ENCODE results near the gene DYNLT3. TPM values are rescaled to one million over a fixed set of nuclear protein-coding genes. Genes with fewer than 3 reads are reported as not detected.

The DYNLT3 gene
- total RNA-seq, 2 experiments from 2014 or later: 26.8 to 27.5 TPM

DNA sequence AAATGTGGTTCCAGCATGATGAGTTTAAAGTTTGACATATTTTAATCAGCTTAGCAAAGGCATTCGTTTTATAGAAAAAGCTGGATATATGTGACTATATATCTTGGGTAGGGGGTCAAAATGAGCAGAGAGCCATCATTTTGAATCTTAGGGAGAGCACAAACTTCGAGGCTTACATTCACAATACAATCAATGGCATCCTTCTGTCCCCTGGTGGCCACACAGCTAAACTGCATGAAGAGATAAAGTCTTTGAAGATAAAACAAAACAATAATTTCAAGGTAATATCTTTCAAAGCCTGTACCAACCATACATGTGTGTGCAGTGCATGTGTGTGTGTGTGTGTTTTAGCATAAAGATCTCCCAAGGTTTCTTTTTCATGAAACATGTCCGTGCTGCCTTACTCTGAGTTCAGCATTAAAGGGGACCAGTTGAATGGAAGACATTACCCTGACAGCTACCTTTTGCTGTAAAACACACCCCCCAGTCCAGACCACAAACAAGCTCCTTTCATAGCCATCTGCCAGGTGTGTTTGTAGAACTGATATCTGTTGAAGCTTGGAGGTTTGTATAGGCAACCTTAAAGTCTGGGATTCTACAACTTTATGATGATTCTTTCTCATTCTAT is 22.0 kb downstream of the DYNLT3 start:
- Mint-ChIP-seq H3K9me3 (no peaks in the 10 kb centered on the region), H3K4me3 (no peak overlapping the region), H3K36me3 (peaks cover 2% of the 10 kb centered on the region), H3K4me1 (peaks cover 25% of the 10 kb centered on the region), H3K27me3 (no peaks in the 10 kb centered on the region), H3K27ac (peak overlapping the region; percentile 61)
- DNase-seq (peak; percentile 33), ATAC-seq (ENCODE audit: low read depth) (peak; percentile 65)
- POLR2A ChIA-PET: interaction anchor here (1.4 to 2.8 kb wide), 3 partner anchors 21 to 79 kb away, joined by 3 to 15 read pairs (median 4); no protein-coding TSS in a partner anchor

DNA sequence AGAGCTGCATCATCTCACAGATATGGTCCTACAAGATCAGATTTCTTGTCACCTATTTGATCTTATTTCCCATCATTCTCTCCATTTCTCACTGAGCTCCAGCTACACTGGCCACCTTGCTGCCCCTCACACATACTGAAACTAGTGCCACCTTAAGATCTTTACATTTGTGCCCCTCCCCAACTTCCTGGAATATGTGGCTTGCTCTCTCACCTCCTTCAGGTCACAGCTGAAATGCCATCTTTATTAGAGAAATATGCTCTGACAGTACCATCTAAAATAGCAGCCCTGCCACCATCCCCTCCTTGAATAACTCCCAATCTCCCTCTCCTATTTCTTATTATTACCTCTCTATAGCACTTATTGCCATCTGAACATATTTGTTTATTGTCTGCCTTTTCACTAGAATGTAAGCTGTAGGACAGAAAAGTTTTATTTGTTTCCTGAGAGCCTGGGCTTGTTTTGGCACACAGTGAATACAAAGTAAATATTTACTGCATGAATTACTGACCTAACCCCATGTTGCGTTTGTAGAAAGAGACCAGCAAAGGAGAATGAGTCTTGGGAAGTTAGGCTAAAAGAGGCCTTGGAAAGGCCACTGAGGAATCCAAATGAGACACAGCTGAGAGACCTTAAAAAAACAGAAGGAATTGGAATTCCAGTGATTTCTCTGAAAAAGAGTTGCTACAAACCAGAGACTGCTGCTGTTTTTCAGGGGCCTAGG is 22.7 kb downstream of the DYNLT3 start:
- POLR2A ChIA-PET: interaction anchor here (1.4 to 2.8 kb wide), 3 partner anchors 21 to 79 kb away, joined by 3 to 15 read pairs (median 4); no protein-coding TSS in a partner anchor
- Mint-ChIP-seq H3K27ac (peak overlapping the region; percentile 61), H3K9me3 (no peaks in the 10 kb centered on the region), H3K27me3 (no peaks in the 10 kb centered on the region), H3K36me3 (peaks cover 2% of the 10 kb centered on the region), H3K4me1 (peaks cover 22% of the 10 kb centered on the region), H3K4me3 (no peak overlapping the region)
- no peak for ATAC-seq (ENCODE audit: low read depth)
- DNase-seq: no peak

DNA sequence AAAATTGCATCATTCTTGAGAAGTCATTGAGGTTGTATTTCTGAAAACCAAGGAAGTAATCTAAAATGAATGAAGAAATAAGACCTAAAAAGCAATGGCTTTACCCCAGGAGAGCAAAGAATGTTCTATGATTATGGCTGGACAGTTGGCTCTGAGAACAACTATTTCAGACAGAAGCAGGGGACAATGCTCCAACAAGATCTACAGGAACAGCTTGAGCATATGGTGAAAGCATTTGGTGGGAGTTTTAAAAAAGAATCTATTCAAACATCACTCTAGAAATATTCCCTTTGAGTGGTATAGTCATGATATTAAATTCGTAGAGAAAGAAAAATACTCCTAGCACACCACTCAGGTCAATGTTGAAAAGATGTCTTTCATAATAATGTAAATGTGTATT is 26.7 kb downstream of the DYNLT3 start:
- POLR2A ChIA-PET: no interaction called here
- Mint-ChIP-seq H3K36me3 (peaks cover 2% of the 10 kb centered on the region), H3K27ac (no peak overlapping the region), H3K4me1 (peaks cover 20% of the 10 kb centered on the region), H3K4me3 (no peak overlapping the region), H3K27me3 (no peaks in the 10 kb centered on the region), H3K9me3 (no peaks in the 10 kb centered on the region)
- ATAC-seq (ENCODE audit: low read depth): no peak
- DNase-seq: no peak

DNA sequence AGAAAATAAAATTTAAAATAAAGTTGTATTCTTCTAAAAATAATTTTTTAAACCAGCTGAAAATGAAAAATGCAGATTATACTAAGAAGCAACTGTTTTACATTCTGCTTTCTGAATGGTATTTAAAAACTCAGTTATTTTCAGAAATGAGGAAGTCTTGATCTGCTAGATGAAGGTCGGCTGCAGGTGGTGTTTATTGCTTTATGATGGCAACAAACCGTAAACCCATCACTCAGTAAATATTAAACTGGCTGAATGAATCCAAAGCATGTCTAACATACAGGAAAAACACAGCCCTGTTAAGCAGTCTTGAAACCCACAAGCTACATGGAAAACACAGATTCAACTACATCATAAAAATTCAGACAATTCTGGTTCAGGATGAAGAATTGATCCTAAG is 29.3 kb downstream of the DYNLT3 start:
- no peak overlapping the region for H3K4me3 Mint-ChIP-seq

DNA sequence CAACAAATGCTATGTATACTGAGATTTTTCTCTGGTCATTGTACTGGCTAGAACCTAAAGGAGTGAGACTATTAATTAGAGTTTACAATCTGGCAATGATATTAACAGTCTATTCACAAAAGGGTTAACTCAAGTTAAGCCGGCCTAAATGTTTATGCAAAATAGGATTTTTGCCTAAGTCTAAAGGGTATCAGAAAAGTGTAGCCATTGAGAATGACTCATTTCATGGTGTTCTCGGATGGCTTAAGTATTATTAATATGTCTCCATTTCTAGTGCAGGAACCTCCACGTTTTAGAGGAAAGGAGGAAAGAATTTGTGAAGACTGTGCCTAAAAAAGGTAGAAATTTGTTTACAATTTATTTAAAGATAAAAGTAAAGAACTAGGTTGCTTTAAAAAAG is 29.8 kb downstream of the DYNLT3 start:
- Mint-ChIP-seq H3K4me3 (no peak overlapping the region), H3K36me3 (peaks cover under 1% of the 10 kb centered on the region), H3K9me3 (no peaks in the 10 kb centered on the region), H3K27me3 (no peaks in the 10 kb centered on the region), H3K4me1 (peaks cover 7% of the 10 kb centered on the region), H3K27ac (no peak overlapping the region)
- no peak for ATAC-seq (ENCODE audit: low read depth)
- no peak for DNase-seq
- POLR2A ChIA-PET: no interaction called here

More for the DNA sequence above, 29.3 kb downstream of the DYNLT3 start:
- H3K27ac Mint-ChIP-seq: no peak overlapping the region
- H3K4me1 Mint-ChIP-seq: peaks cover 8% of the 10 kb centered on the region
- no peak for DNase-seq
- POLR2A ChIA-PET: no interaction called here
- H3K27me3 Mint-ChIP-seq: no peaks in the 10 kb centered on the region
- no peaks in the 10 kb centered on the region for H3K9me3 Mint-ChIP-seq
- peaks cover 2% of the 10 kb centered on the region for H3K36me3 Mint-ChIP-seq
- no peak for ATAC-seq (ENCODE audit: low read depth)

DNA sequence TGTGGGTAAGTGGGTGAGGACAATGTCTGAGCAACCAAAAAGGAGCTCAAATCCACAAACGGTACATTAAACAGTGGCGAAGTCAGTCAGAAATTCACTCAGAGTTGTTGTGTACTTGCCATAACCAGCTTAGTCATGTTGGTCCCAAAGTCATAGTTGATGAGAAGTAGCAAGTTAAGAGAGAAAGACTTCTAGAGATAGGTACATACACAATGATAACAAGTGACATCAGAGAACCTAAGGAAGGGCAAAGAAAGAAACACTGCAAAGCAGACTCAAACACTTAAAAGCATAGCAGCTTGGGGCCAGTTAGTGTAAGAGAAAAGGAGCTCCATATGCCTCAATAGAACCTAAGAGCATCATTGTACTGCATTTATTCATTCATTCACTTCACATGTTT is 30.2 kb downstream of the DYNLT3 start:
- Mint-ChIP-seq H3K4me3 (no peak overlapping the region), H3K27ac (no peak overlapping the region), H3K36me3 (no peaks in the 10 kb centered on the region), H3K27me3 (no peaks in the 10 kb centered on the region), H3K4me1 (peaks cover 8% of the 10 kb centered on the region), H3K9me3 (no peaks in the 10 kb centered on the region)
- POLR2A ChIA-PET: no interaction called here
- ATAC-seq (ENCODE audit: low read depth): no peak
- DNase-seq: no peak

DNA sequence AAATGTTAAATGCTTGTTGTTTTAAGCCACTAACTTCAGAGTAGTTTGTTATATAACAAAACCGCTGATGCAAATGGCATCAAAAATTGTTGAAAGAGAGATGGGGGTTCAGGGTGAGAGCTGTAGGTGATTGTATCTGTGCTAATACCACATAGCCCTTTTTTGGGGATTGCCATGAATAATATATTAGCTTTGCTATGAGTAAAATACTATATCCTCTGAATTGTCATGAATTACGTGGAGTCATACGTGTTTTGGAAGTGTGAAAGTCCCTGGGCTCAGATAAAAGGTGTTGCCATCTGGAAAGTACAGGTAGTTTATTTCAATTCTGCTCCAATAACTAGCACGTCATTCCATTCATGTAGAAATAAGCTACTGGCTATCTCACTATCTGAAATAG is 30.6 kb downstream of the DYNLT3 start:
- POLR2A ChIA-PET: no interaction called here
- no peaks in the 10 kb centered on the region for H3K27me3 Mint-ChIP-seq
- no peak for ATAC-seq (ENCODE audit: low read depth)
- H3K9me3 Mint-ChIP-seq: no peaks in the 10 kb centered on the region
- H3K27ac Mint-ChIP-seq: no peak overlapping the region
- peaks cover 12% of the 10 kb centered on the region for H3K4me1 Mint-ChIP-seq
- H3K36me3 Mint-ChIP-seq: no peaks in the 10 kb centered on the region
- H3K4me3 Mint-ChIP-seq: no peak overlapping the region
- DNase-seq: no peak

DNA sequence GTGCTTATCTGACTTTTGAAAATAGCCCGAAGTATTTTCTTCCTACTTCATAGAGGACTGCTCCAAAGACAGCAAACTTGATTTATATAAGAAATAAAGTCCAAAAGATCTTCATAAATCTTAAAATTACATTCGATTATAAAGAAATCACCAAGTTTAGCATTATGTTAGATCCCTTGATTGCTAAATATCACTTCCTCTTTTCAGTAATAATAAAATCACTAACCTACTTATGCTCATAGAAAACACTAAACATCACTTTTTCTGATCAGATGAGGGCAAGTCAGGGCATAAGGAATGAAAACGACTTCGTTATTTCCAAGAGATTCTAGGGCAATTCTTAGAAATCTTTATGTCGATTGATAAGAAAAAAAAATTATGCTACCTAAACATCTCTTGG is 32.0 kb downstream of the DYNLT3 start:
- POLR2A ChIA-PET: no interaction called here
- no peak overlapping the region for H3K4me3 Mint-ChIP-seq
- no peaks in the 10 kb centered on the region for H3K36me3 Mint-ChIP-seq
- no peak for DNase-seq
- H3K9me3 Mint-ChIP-seq: no peaks in the 10 kb centered on the region
- ATAC-seq (ENCODE audit: low read depth): no peak
- H3K27me3 Mint-ChIP-seq: no peaks in the 10 kb centered on the region
- no peak overlapping the region for H3K27ac Mint-ChIP-seq
- peaks cover 9% of the 10 kb centered on the region for H3K4me1 Mint-ChIP-seq

DNA sequence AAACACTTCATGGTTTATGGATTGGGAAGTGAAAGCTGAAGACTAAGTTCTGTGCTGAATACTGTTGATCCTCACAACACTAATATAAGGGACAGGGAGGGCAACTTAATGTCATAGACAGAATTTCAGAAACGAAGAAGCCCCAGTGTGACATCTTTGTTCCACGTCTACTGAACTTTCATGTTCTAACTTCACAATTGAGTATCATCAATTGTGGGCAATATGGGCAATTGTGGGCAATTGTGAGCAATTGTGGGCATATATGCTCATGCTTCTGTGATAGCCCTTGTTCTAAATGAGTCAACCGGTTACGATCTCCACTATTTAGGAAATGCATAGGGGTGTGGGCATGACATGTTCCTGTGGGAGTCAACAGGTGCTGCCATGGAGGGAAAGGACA is 33.8 kb downstream of the DYNLT3 start:
- no peak for ATAC-seq (ENCODE audit: low read depth)
- POLR2A ChIA-PET: interaction anchor here (0.6 kb wide), 1 partner anchor 30 kb away, joined by 3 read pairs; no protein-coding TSS in a partner anchor
- H3K9me3 Mint-ChIP-seq: no peaks in the 10 kb centered on the region

DNA sequence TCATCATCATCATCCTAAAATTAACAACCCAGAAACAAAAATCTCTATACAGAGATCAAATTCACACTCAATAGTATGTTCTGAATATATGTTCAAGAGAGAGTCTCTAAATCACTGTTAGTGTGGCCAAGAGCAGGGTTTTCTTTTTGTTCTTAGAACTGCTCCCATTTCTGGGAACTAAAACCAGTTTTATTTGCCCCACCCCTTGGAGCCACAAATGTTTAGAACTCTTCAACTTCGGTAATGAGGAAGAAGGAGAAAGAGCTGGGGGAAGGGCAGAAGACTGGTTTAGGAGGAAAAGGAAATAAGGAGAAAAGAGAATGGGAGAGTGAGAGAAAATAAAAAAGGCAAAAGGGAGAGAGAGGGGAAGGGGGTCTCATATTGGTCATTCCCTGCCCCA is 35.3 kb downstream of the DYNLT3 start:
- Mint-ChIP-seq H3K36me3 (no peaks in the 10 kb centered on the region), H3K4me1 (peaks cover 8% of the 10 kb centered on the region), H3K9me3 (no peaks in the 10 kb centered on the region), H3K27ac (no peak overlapping the region), H3K27me3 (no peaks in the 10 kb centered on the region), H3K4me3 (peak overlapping the region; percentile 20)
- no peak for DNase-seq
- POLR2A ChIA-PET: no interaction called here
- no peak for ATAC-seq (ENCODE audit: low read depth)

More for the DNA sequence above, 33.8 kb downstream of the DYNLT3 start:
- H3K27ac Mint-ChIP-seq: no peak overlapping the region
- no peaks in the 10 kb centered on the region for H3K36me3 Mint-ChIP-seq
- DNase-seq: no peak
- no peaks in the 10 kb centered on the region for H3K27me3 Mint-ChIP-seq
- no peak overlapping the region for H3K4me3 Mint-ChIP-seq
- peaks cover 8% of the 10 kb centered on the region for H3K4me1 Mint-ChIP-seq

DNA sequence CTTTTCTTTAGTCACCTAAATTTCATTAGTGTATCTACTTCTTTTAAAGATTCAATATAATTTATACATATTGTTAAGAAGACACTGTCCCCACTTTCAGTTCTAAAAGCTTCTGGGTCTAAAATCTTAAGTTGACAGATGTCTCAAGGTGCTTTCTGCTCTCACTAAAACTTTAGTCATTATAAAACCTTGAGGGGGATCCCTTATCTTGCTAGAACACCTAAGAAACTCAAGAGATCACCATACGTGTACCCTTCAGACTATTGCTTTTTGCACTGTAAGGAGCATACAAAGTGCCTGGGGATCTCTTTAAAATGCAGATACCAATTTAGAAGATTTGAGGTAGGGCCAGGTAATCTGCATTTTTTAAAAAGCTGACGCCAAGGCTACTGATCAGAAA is 37.4 kb downstream of the DYNLT3 start:
- no peak overlapping the region for H3K27ac Mint-ChIP-seq
- no peaks in the 10 kb centered on the region for H3K9me3 Mint-ChIP-seq
- ATAC-seq (ENCODE audit: low read depth) (no peak), DNase-seq (no peak)
- POLR2A ChIA-PET: no interaction called here
- no peaks in the 10 kb centered on the region for H3K27me3 Mint-ChIP-seq
- no peaks in the 10 kb centered on the region for H3K36me3 Mint-ChIP-seq
- H3K4me1 Mint-ChIP-seq: peaks cover 10% of the 10 kb centered on the region
- no peak overlapping the region for H3K4me3 Mint-ChIP-seq

DNA sequence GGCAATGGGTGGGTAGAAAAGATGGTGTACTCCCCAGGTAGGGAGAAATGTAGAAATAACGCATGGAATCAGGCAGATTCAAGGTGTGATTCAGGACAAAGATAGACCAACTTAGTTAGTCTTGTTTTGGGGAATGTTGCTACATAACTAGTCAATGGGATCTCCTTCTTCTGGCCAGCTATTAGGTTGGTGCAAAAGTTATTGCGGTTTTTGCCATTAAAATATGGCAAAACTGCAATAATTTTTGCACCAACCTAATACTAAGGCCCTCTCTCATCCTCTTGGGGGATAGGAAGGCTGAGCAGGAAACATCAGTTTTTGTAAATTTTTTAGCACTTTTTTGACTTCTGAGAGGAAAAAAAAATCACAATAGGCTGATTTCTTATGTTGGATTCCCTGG is 44.3 kb downstream of the DYNLT3 start:
- H3K36me3 Mint-ChIP-seq: no peaks in the 10 kb centered on the region
- H3K4me1 Mint-ChIP-seq: peaks cover 2% of the 10 kb centered on the region
- no peaks in the 10 kb centered on the region for H3K27me3 Mint-ChIP-seq
- H3K9me3 Mint-ChIP-seq: no peaks in the 10 kb centered on the region
- H3K4me3 Mint-ChIP-seq: no peak overlapping the region
- DNase-seq (no peak), ATAC-seq (ENCODE audit: low read depth) (no peak)
- no peak overlapping the region for H3K27ac Mint-ChIP-seq
- POLR2A ChIA-PET: no interaction called here

DNA sequence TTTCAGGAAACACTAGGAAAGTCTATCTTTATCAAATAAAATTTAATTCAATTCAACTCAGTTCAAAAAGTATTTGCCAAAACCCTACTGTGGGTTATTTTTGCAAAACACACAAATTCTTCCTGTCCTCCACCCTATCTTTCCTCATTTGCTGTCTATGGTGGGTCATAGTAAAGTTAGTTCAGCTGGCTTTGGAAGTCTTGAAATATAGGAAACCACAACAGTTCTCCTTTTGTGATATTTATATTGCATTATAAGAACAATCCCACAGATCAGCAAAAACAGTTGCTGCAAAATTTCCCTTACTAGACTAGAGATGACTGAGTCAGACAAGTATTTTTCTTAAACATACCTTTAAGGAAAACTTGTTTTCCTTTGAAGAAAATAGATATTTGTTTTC is 45.3 kb downstream of the DYNLT3 start:
- no peaks in the 10 kb centered on the region for H3K36me3 Mint-ChIP-seq
- H3K9me3 Mint-ChIP-seq: no peaks in the 10 kb centered on the region
- no peak overlapping the region for H3K27ac Mint-ChIP-seq
- DNase-seq (no peak), ATAC-seq (ENCODE audit: low read depth) (no peak)
- no peak overlapping the region for H3K4me3 Mint-ChIP-seq
- no peaks in the 10 kb centered on the region for H3K27me3 Mint-ChIP-seq
- peaks cover 2% of the 10 kb centered on the region for H3K4me1 Mint-ChIP-seq
- POLR2A ChIA-PET: no interaction called here

DNA sequence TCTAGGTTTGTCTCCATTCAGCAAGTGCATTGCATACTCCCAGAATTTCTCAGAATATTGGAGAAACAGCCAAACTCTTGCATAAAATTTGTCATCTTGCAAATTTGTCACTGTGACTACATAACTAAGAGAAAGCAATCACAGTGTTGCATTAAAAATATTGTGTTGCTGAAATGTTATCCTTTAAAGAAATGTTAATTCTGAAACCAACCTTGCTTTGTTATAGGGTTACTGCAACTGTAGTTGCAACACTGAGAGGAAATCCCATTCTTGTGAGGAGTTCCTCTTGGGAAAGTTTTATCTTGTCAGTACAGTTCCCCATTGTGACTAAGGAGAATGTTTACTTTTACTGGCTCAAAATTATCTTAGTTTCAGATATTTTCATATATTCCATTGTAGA is 46.7 kb downstream of the DYNLT3 start:
- H3K4me1 Mint-ChIP-seq: peaks cover 11% of the 10 kb centered on the region
- H3K27ac Mint-ChIP-seq: no peak overlapping the region
- DNase-seq: no peak
- no peaks in the 10 kb centered on the region for H3K27me3 Mint-ChIP-seq
- POLR2A ChIA-PET: no interaction called here
- ATAC-seq (ENCODE audit: low read depth): no peak
- H3K9me3 Mint-ChIP-seq: no peaks in the 10 kb centered on the region
- H3K36me3 Mint-ChIP-seq: no peaks in the 10 kb centered on the region
- no peak overlapping the region for H3K4me3 Mint-ChIP-seq
